ENCODE data around the gene NCAM2. TPM values are rescaled to one million over a fixed set of nuclear protein-coding genes. Genes with fewer than 3 reads are reported as not detected.

The NCAM2 gene
- total RNA-seq, 1 donor from 2014 or later, result under 0.01 TPM

GRCh38 chr21:21179619-21180298 is 181.6 kb downstream of the NCAM2 start:
- no peak overlapping the region for H3K4me3 ChIP-seq (ENCODE audit: low read depth, low read length)
- TF ChIP-seq, protein P1, sequence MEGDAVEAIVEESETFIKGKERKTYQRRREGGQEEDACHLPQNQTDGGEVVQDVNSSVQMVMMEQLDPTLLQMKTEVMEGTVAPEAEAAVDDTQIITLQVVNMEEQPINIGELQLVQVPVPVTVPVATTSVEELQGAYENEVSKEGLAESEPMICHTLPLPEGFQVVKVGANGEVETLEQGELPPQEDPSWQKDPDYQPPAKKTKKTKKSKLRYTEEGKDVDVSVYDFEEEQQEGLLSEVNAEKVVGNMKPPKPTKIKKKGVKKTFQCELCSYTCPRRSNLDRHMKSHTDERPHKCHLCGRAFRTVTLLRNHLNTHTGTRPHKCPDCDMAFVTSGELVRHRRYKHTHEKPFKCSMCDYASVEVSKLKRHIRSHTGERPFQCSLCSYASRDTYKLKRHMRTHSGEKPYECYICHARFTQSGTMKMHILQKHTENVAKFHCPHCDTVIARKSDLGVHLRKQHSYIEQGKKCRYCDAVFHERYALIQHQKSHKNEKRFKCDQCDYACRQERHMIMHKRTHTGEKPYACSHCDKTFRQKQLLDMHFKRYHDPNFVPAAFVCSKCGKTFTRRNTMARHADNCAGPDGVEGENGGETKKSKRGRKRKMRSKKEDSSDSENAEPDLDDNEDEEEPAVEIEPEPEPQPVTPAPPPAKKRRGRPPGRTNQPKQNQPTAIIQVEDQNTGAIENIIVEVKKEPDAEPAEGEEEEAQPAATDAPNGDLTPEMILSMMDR (IDR thresholded peaks at IDR 0.05; ENCODE audit: insufficient read depth, low read length, poor library complexity, severe bottlenecking), result no peak
- H3K27me3 ChIP-seq (ENCODE audit: control insufficient read depth, insufficient read depth, low read length), result no peaks in the 10 kb centered on the region
- no peaks in the 10 kb centered on the region for H3K36me3 ChIP-seq (ENCODE audit: control insufficient read depth, insufficient read depth, low read length)
- no peak for DNase-seq (ENCODE audit: low read depth)

DNA sequence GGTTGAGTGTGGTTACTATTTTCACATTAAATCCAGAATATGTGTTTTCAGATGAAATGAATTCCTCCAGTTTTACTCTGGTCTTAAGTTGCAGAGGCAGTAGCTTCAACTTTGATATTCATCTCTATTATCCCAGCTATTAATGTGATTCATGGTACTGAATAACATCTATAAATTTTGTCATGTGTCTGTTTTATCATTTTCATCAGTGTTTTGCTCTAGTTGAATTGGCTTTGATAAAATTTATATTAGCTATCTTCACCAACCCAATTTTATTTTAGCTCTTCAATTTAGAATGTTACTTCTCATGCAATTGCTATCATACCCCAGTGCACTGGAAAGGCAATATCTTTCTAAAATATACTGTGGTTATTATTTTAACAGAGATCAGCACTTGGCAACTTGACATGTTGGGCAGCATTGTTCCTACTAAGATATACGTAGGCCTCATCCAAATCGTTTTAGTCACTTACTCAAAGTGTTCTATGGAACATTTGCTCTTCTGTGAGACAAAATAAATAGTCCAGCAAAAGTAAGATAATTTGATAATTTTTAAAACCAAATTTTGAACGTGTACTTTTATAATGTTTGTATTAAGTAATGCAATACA is 184.3 kb downstream of the NCAM2 start:
- no peaks in the 10 kb centered on the region for H3K27me3 ChIP-seq (ENCODE audit: control insufficient read depth, insufficient read depth, low read length)
- no peak overlapping the region for H3K4me3 ChIP-seq (ENCODE audit: low read depth, low read length)
- H3K36me3 ChIP-seq (ENCODE audit: control insufficient read depth, insufficient read depth, low read length), result no peaks in the 10 kb centered on the region
- TF ChIP-seq, protein P1 (IDR thresholded peaks at IDR 0.05; ENCODE audit: insufficient read depth, low read length, poor library complexity, severe bottlenecking), result no peak
- DNase-seq (ENCODE audit: low read depth), result no peak

DNA sequence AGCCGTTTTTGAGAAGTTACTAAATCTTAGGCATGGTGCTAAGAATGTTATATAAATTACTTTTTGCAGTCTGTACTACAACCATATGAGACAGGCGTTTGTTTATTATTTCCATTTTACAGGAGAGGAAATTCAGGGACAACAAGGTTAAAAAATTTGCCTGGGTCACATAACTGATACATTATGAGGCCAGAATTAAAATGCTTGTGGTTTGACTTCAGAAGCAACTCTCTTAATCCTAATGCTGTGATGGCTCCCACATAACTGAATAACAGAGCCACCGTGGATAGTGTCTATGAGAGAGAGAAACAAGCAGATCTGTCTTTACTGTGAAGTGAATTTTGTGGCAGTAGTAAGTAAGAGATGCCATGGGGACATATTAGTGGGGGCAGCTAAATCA is 184.9 kb downstream of the NCAM2 start:
- Histone ChIP-seq H3K4me3 (ENCODE audit: low read depth, low read length) (no peak overlapping the region), H3K27me3 (ENCODE audit: control insufficient read depth, insufficient read depth, low read length) (no peaks in the 10 kb centered on the region), H3K36me3 (ENCODE audit: control insufficient read depth, insufficient read depth, low read length) (no peaks in the 10 kb centered on the region)
- DNase-seq (ENCODE audit: low read depth), result no peak
- TF ChIP-seq, protein P1 (IDR thresholded peaks at IDR 0.05; ENCODE audit: insufficient read depth, low read length, poor library complexity, severe bottlenecking), result no peak

- no peak overlapping the region for H3K4me3 ChIP-seq (ENCODE audit: low read depth, low read length)
- DNase-seq (ENCODE audit: low read depth), result no peak
- TF ChIP-seq, protein P1 (IDR thresholded peaks at IDR 0.05; ENCODE audit: insufficient read depth, low read length, poor library complexity, severe bottlenecking), result no peak
- H3K27me3 ChIP-seq (ENCODE audit: control insufficient read depth, insufficient read depth, low read length), result no peaks in the 10 kb centered on the region
- no peaks in the 10 kb centered on the region for H3K36me3 ChIP-seq (ENCODE audit: control insufficient read depth, insufficient read depth, low read length)
Observed at GRCh38 chr21:21184771-21185528, 186.7 kb downstream of the NCAM2 start.

GRCh38 chr21:21187579-21187978 is 189.4 kb downstream of the NCAM2 start:
- TF ChIP-seq, protein P1 (IDR thresholded peaks at IDR 0.05; ENCODE audit: insufficient read depth, low read length, poor library complexity, severe bottlenecking), result no peak
- Histone ChIP-seq H3K27me3 (ENCODE audit: control insufficient read depth, insufficient read depth, low read length) (no peaks in the 10 kb centered on the region), H3K4me3 (ENCODE audit: low read depth, low read length) (no peak overlapping the region), H3K36me3 (ENCODE audit: control insufficient read depth, insufficient read depth, low read length) (no peaks in the 10 kb centered on the region)
- no peak for DNase-seq (ENCODE audit: low read depth)

Data from kidney epithelial cell (primary cell).